C4-2B (cell line): ENCODE data around the gene CHN1.

ENCODE experiments used
- ZFX ChIP-seq: fragments of 450-650 bp; IDR thresholded peaks from 2 replicates; pipeline ENCODE4 v1.6.1; 2017
- TF ChIP-seq, protein P1 (sequence below): fragments of 450-650 bp; conservative IDR thresholded peaks from 2 replicates; pipeline ENCODE4 v1.5.1; 2017; ENCODE audit warnings: mild to moderate bottlenecking

GRCh38 chr2:174761837-174762236 lies 243.3 kb downstream of the CHN1 start:
- TF ChIP-seq, protein P1, sequence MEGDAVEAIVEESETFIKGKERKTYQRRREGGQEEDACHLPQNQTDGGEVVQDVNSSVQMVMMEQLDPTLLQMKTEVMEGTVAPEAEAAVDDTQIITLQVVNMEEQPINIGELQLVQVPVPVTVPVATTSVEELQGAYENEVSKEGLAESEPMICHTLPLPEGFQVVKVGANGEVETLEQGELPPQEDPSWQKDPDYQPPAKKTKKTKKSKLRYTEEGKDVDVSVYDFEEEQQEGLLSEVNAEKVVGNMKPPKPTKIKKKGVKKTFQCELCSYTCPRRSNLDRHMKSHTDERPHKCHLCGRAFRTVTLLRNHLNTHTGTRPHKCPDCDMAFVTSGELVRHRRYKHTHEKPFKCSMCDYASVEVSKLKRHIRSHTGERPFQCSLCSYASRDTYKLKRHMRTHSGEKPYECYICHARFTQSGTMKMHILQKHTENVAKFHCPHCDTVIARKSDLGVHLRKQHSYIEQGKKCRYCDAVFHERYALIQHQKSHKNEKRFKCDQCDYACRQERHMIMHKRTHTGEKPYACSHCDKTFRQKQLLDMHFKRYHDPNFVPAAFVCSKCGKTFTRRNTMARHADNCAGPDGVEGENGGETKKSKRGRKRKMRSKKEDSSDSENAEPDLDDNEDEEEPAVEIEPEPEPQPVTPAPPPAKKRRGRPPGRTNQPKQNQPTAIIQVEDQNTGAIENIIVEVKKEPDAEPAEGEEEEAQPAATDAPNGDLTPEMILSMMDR: no peak
- TF ChIP-seq ZFX: no peak
